ENCODE measurements around the gene GPANK1. TPM values are rescaled to one million over a fixed set of nuclear protein-coding genes. Genes with fewer than 3 reads are reported as not detected.

GPANK1 gene
- total and polyA plus RNA-seq, 10 donors = 12.4 to 21.3 (median 17.4) TPM

- DNase-seq = no peak
- H3K4me3 ChIP-seq = no peak overlapping the region
- WGBS, 5 donors = 93 to 96% (median 94%) methylated on average over 25 of the region's 25 CpGs
- peaks cover 0 to 6% (median 0%) of the 10 kb centered on the region in 6 donors for H3K4me1 ChIP-seq
- H3K27me3 ChIP-seq (replicated peaks in 1 of 7) = no peaks in the 10 kb centered on the region
- TF ChIP-seq POLR2AphosphoS5 (IDR thresholded peaks at IDR 0.05) (peak in 2 of 3 donors; percentile 46 to 63), CTCF (IDR thresholded peaks at IDR 0.05 in 8 of 11, conservative IDR thresholded peaks at IDR 0.05 in 3 of 11) (no peak)
- H3K27ac ChIP-seq = no peak overlapping the region
- H3K36me3 ChIP-seq = peaks cover 3 to 100% (median 100%) of the 10 kb centered on the region in 6 donors
- intact Hi-C loops (cut with DNase I; ENCODE audit: low total_unique reads) = no loop called here
- H3K9me3 ChIP-seq = no peaks in the 10 kb centered on the region
These were observed 34.4 kb downstream of the GPANK1 start for GRCh38 chr6:31630177-31630934.

GRCh38 chr6:31629014-31629413 lies 35.8 kb downstream of the GPANK1 start:
- TF ChIP-seq POLR2AphosphoS5 (IDR thresholded peaks at IDR 0.05) (no peak), POLR2A (IDR thresholded peaks at IDR 0.05) (no peak), CTCF (IDR thresholded peaks at IDR 0.05 in 8 of 11, conservative IDR thresholded peaks at IDR 0.05 in 3 of 11) (no peak)
- no peaks in the 10 kb centered on the region for H3K9me3 ChIP-seq
- no peak for DNase-seq
- no peak overlapping the region for H3K27ac ChIP-seq
- no peak overlapping the region for H3K4me3 ChIP-seq
- intact Hi-C loops (cut with DNase I; ENCODE audit: low total_unique reads) = no loop called here
- 90 to 95% (median 93%) methylated on average over 7 of the region's 7 CpGs for WGBS, 5 donors
- no peaks in the 10 kb centered on the region for H3K27me3 ChIP-seq (replicated peaks in 1 of 7)
- H3K4me1 ChIP-seq = peaks cover 0 to 6% (median 0%) of the 10 kb centered on the region in 6 donors
- H3K36me3 ChIP-seq = peaks cover 7 to 100% (median 100%) of the 10 kb centered on the region in 6 donors

GRCh38 chr6:31627690-31628287 lies 37.0 kb downstream of the GPANK1 start:
- H3K27ac ChIP-seq = no peak overlapping the region
- peaks cover 7 to 100% (median 96%) of the 10 kb centered on the region in 6 donors for H3K36me3 ChIP-seq
- H3K9me3 ChIP-seq = no peaks in the 10 kb centered on the region
- H3K4me3 ChIP-seq = no peak overlapping the region
- no peak for DNase-seq
- 96 to 98% (median 97%) methylated on average over 19 of the region's 19 CpGs for WGBS, 5 donors
- intact Hi-C loops (cut with DNase I; ENCODE audit: low total_unique reads) = no loop called here
- H3K4me1 ChIP-seq = peaks cover 2 to 9% (median 3%) of the 10 kb centered on the region in 6 donors
- H3K27me3 ChIP-seq (replicated peaks in 1 of 7) = no peaks in the 10 kb centered on the region
- TF ChIP-seq POLR2AphosphoS5 (IDR thresholded peaks at IDR 0.05) = peak in 2 of 3 donors; percentile 40 to 69
- TF ChIP-seq POLR2A (IDR thresholded peaks at IDR 0.05) = no peak

GRCh38 chr6:31626952-31627351 lies 37.8 kb downstream of the GPANK1 start:
- Histone ChIP-seq H3K4me1 (peaks cover 10 to 18% (median 11%) of the 10 kb centered on the region in 6 donors), H3K27ac (no peak overlapping the region), H3K4me3 (no peak overlapping the region), H3K9me3 (no peaks in the 10 kb centered on the region), H3K27me3 (replicated peaks in 1 of 7) (no peaks in the 10 kb centered on the region), H3K36me3 (peaks cover 7 to 99% (median 88%) of the 10 kb centered on the region in 6 donors)
- WGBS, 5 donors = 91 to 96% (median 94%) methylated on average over 10 of the region's 10 CpGs
- no peak for DNase-seq
- no peak for TF ChIP-seq CTCF (IDR thresholded peaks at IDR 0.05 in 8 of 11, conservative IDR thresholded peaks at IDR 0.05 in 3 of 11)
- peak in 1 of 3 donors; percentile 7 for TF ChIP-seq POLR2AphosphoS5 (IDR thresholded peaks at IDR 0.05)
- intact Hi-C loops (cut with DNase I; ENCODE audit: low total_unique reads) = no loop called here

Measured in spleen (tissue), 11 donors.